HG03060 (cell line): Measurements from ENCODE around the gene ANKS6.
A peak's percentile ranks its signal among the peaks of the same experiment; 100 is the strongest.

Experiments
- ATAC-seq: cut with Tn5 transposase; IDR thresholded peaks from one replicate; pipeline ENCODE4 v1.9.1; 2021; ENCODE audit warnings: low read depth, moderate number of reproducible peaks; ENCODE audit not compliant: unreplicated experiment

The ANKS6 gene

GRCh38 chr9:98796364-98797101 lies at the start of gene ANKS6:
ANKS6 (minus strand) TSS chr9:98796555; CDS start chr9:98796491, 64 bp downstream.
- peak; percentile 63 for ATAC-seq

GRCh38 chr9:98846081-98846480 lies 49.7 kb upstream of the ANKS6 start:
- ATAC-seq = no peak

GRCh38 chr9:98842510-98842909 lies 46.2 kb upstream of the ANKS6 start:
- no peak for ATAC-seq

- ATAC-seq = no peak
Measured at GRCh38 chr9:98839724-98840123, 43.4 kb upstream of the ANKS6 start.

GRCh38 chr9:98838868-98839565 lies 42.7 kb upstream of the ANKS6 start:
- no peak for ATAC-seq

- no peak for ATAC-seq
Measured at GRCh38 chr9:98838155-98838867, 42.0 kb upstream of the ANKS6 start.

- no peak for ATAC-seq
Measured at GRCh38 chr9:98837516-98837915, 41.2 kb upstream of the ANKS6 start.

GRCh38 chr9:98836206-98836605 lies 39.9 kb upstream of the ANKS6 start:
- no peak for ATAC-seq

GRCh38 chr9:98834386-98834785 lies 38.0 kb upstream of the ANKS6 start:
- no peak for ATAC-seq

- ATAC-seq = no peak
Measured at GRCh38 chr9:98833090-98833956, 37.0 kb upstream of the ANKS6 start.

GRCh38 chr9:98832768-98833089 lies 36.4 kb upstream of the ANKS6 start:
- ATAC-seq = no peak

GRCh38 chr9:98831696-98832095 lies 35.3 kb upstream of the ANKS6 start:
- ATAC-seq = no peak

GRCh38 chr9:98830554-98830953 lies 34.2 kb upstream of the ANKS6 start:
- no peak for ATAC-seq

- no peak for ATAC-seq
Measured at GRCh38 chr9:98829766-98830165, 33.4 kb upstream of the ANKS6 start.

GRCh38 chr9:98826716-98827115 lies 30.4 kb upstream of the ANKS6 start:
- ATAC-seq = no peak

- ATAC-seq = no peak
Measured at GRCh38 chr9:98825414-98825813, 29.1 kb upstream of the ANKS6 start.

GRCh38 chr9:98823666-98824334 lies 27.4 kb upstream of the ANKS6 start:
- ATAC-seq = no peak

GRCh38 chr9:98822661-98823060 lies 26.3 kb upstream of the ANKS6 start:
- no peak for ATAC-seq

GRCh38 chr9:98821831-98822230 lies 25.5 kb upstream of the ANKS6 start:
- no peak for ATAC-seq

- ATAC-seq = no peak
Measured at GRCh38 chr9:98819231-98819630, 22.9 kb upstream of the ANKS6 start.
